ENCODE results near the gene MBOAT2.

The MBOAT2 gene

GRCh38 chr2:8877332-8877731, 126.2 kb downstream of the MBOAT2 start:
- Histone ChIP-seq H3K4me2 (no peak overlapping the region), H3K27ac (no peak overlapping the region), H3K27me3 (ENCODE audit: insufficient read depth, low read depth) (no peaks in the 10 kb centered on the region), H3K36me3 (ENCODE audit: insufficient read depth) (no peaks in the 10 kb centered on the region), H3K4me1 (ENCODE audit: low read depth, poor library complexity, severe bottlenecking) (no peaks in the 10 kb centered on the region), H4K20me1 (ENCODE audit: insufficient read depth) (no peaks in the 10 kb centered on the region), H3K79me2 (ENCODE audit: insufficient read depth, low read depth) (no peaks in the 10 kb centered on the region), H3K4me3 (IDR thresholded peaks at IDR 0.05; ENCODE audit: insufficient read depth, low read depth, low read length) (no peak overlapping the region), H2AFZ (ENCODE audit: low read depth) (no peak overlapping the region), H3K9ac (no peak overlapping the region)
- no peak for TF ChIP-seq CTCF (conservative IDR thresholded peaks at IDR 0.05; ENCODE audit: low read depth, low read length)

- H3K36me3 ChIP-seq (ENCODE audit: insufficient read depth): no peaks in the 10 kb centered on the region
- H3K9ac ChIP-seq: no peak overlapping the region
- H3K4me3 ChIP-seq (IDR thresholded peaks at IDR 0.05; ENCODE audit: insufficient read depth, low read depth, low read length): no peak overlapping the region
- no peaks in the 10 kb centered on the region for H4K20me1 ChIP-seq (ENCODE audit: insufficient read depth)
- no peak overlapping the region for H3K27ac ChIP-seq
- no peak for TF ChIP-seq CTCF (conservative IDR thresholded peaks at IDR 0.05; ENCODE audit: low read depth, low read length)
- no peaks in the 10 kb centered on the region for H3K79me2 ChIP-seq (ENCODE audit: insufficient read depth, low read depth)
- H3K4me1 ChIP-seq (ENCODE audit: low read depth, poor library complexity, severe bottlenecking): no peaks in the 10 kb centered on the region
- no peak overlapping the region for H2AFZ ChIP-seq (ENCODE audit: low read depth)
- no peak overlapping the region for H3K4me2 ChIP-seq
- no peaks in the 10 kb centered on the region for H3K27me3 ChIP-seq (ENCODE audit: insufficient read depth, low read depth)
Measured at GRCh38 chr2:8876628-8877027, 126.9 kb downstream of the MBOAT2 start.

- no peaks in the 10 kb centered on the region for H3K4me1 ChIP-seq (ENCODE audit: low read depth, poor library complexity, severe bottlenecking)
- H3K36me3 ChIP-seq (ENCODE audit: insufficient read depth): no peaks in the 10 kb centered on the region
- no peak overlapping the region for H2AFZ ChIP-seq (ENCODE audit: low read depth)
Measured at GRCh38 chr2:8872821-8873432, 130.6 kb downstream of the MBOAT2 start.

GRCh38 chr2:8870441-8870840, 133.0 kb downstream of the MBOAT2 start:
- no peaks in the 10 kb centered on the region for H3K36me3 ChIP-seq (ENCODE audit: insufficient read depth)

More at GRCh38 chr2:8872821-8873432, 130.6 kb downstream of the MBOAT2 start:
- Histone ChIP-seq H3K27ac (no peak overlapping the region), H3K4me3 (IDR thresholded peaks at IDR 0.05; ENCODE audit: insufficient read depth, low read depth, low read length) (no peak overlapping the region), H3K9ac (no peak overlapping the region), H3K79me2 (ENCODE audit: insufficient read depth, low read depth) (no peaks in the 10 kb centered on the region), H3K27me3 (ENCODE audit: insufficient read depth, low read depth) (no peaks in the 10 kb centered on the region), H3K4me2 (no peak overlapping the region), H4K20me1 (ENCODE audit: insufficient read depth) (no peaks in the 10 kb centered on the region)
- peak; percentile 42 for TF ChIP-seq CTCF (conservative IDR thresholded peaks at IDR 0.05; ENCODE audit: low read depth, low read length)

More at GRCh38 chr2:8870441-8870840, 133.0 kb downstream of the MBOAT2 start:
- no peak overlapping the region for H3K27ac ChIP-seq
- no peaks in the 10 kb centered on the region for H3K79me2 ChIP-seq (ENCODE audit: insufficient read depth, low read depth)
- H3K27me3 ChIP-seq (ENCODE audit: insufficient read depth, low read depth): no peaks in the 10 kb centered on the region
- no peak for TF ChIP-seq CTCF (conservative IDR thresholded peaks at IDR 0.05; ENCODE audit: low read depth, low read length)
- H2AFZ ChIP-seq (ENCODE audit: low read depth): no peak overlapping the region
- H4K20me1 ChIP-seq (ENCODE audit: insufficient read depth): no peaks in the 10 kb centered on the region
- no peak overlapping the region for H3K4me3 ChIP-seq (IDR thresholded peaks at IDR 0.05; ENCODE audit: insufficient read depth, low read depth, low read length)
- no peak overlapping the region for H3K9ac ChIP-seq
- H3K4me1 ChIP-seq (ENCODE audit: low read depth, poor library complexity, severe bottlenecking): no peaks in the 10 kb centered on the region
- H3K4me2 ChIP-seq: no peak overlapping the region

Measured in KMS-11 (cell line).